Activated CD4-positive, alpha-beta T cell treated with anti-CD3 and anti-CD28 coated beads for 36 hours (primary cell): Measurements from ENCODE around the gene KRTAP5-9. TPM values are rescaled to one million over a fixed set of nuclear protein-coding genes. Genes with fewer than 3 reads are reported as not detected.
"Not testable (repeated sequence)": the region's sequence is repeated elsewhere in the genome, so short reads cannot be mapped to it uniquely, and the experiment has no call there.

Source experiments
- ATAC-seq: fragments of 200-7000 bp; cut with Tn5 transposase; one replicate; pipeline ENCODE4 v1.10.0; 2021; ENCODE audit warnings: mild to moderate bottlenecking, moderate library complexity
- CTCF ChIA-PET: fragments of 350-600 bp; sonication (Branson Sonifier 250); formaldehyde crosslinking; loops from one replicate; lab custom pipeline; 2021; ENCODE audit warnings: antibody characterized with exemption; lab: Charles Lee
- POLR2A ChIA-PET: fragments of 350-600 bp; sonication (Branson Sonifier 250); formaldehyde crosslinking; loops from one replicate; lab custom pipeline; 2021; ENCODE audit warnings: antibody characterized with exemption, inconsistent platforms; lab: Charles Lee
- DNase-seq: peaks from one replicate; pipeline ENCODE4 v3.0.0-alpha.2; 2020
- H3K27ac Mint-ChIP-seq: one replicate; pipeline ENCODE4 v1.8.0; 2021; ENCODE audit warnings: mixed read lengths
- H3K27me3 Mint-ChIP-seq: one replicate; pipeline ENCODE4 v1.8.0; 2021; ENCODE audit warnings: mixed read lengths
- H3K36me3 Mint-ChIP-seq: one replicate; pipeline ENCODE4 v1.8.0; 2021; ENCODE audit warnings: low read depth, mixed read lengths
- H3K4me1 Mint-ChIP-seq: one replicate; pipeline ENCODE4 v1.8.0; 2021; ENCODE audit warnings: mixed read lengths
- H3K4me3 Mint-ChIP-seq: one replicate; pipeline ENCODE4 v1.8.0; 2021; ENCODE audit warnings: mild to moderate bottlenecking, moderate library complexity, mixed read lengths
- H3K9me3 Mint-ChIP-seq: one replicate; pipeline ENCODE4 v1.8.0; 2021; ENCODE audit warnings: low read depth, mixed read lengths
- intact Hi-C, 2 experiments: fragments of 100-400 bp; cut with DNase I in 1 of 2; cut with micrococcal nuclease in 1 of 2; formaldehyde crosslinking; loops; one replicate each; pipeline versions ENCODE4 v1.14.2 to v1.15.1; 2022 to 2024; cut with DNase I, micrococcal nuclease
- total RNA-seq, 2 experiments: library from RNA; stranded (reverse); gene quantifications; one replicate each; pipeline ENCODE4 v1.2.3, GENCODE V29; 2021

KRTAP5-9 gene
- total RNA-seq, 2 experiments from 2014 or later = 0.21 TPM; not detected in 1

DNA sequence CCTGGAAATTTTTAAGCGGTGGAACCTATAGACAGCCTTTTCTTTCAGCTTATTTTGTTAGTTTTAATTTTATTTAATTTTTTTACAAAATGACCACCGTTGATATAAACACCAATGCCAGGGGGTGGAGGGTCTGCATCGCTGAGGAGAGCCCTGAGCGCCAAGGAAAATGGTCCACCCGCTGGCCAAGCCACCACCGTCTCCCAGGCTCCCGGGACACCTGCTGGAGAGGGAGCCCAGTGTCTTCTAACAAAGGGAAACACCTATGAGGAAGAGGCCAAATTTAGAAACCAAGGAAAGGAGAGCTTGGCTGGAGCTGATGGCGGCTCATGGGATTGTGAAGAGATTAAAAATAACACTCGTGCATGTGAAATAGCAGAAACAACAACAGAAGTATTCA is 10.7 kb upstream of the KRTAP5-9 start:
- ATAC-seq (no peak), DNase-seq (no peak)
- ChIA-PET POLR2A (interaction anchor here (0.7 kb wide), 1 partner anchor 9 kb away, joined by 12 read pairs; no protein-coding TSS in a partner anchor), CTCF (no interaction called here)
- Mint-ChIP-seq H3K4me1 (peaks cover 7% of the 10 kb centered on the region), H3K27me3 (peaks cover 5% of the 10 kb centered on the region), H3K4me3 (no peak overlapping the region), H3K27ac (no peak overlapping the region), H3K9me3 (peaks cover 9% of the 10 kb centered on the region), H3K36me3 (no peaks in the 10 kb centered on the region)
- intact Hi-C loops = no loop called here

DNA sequence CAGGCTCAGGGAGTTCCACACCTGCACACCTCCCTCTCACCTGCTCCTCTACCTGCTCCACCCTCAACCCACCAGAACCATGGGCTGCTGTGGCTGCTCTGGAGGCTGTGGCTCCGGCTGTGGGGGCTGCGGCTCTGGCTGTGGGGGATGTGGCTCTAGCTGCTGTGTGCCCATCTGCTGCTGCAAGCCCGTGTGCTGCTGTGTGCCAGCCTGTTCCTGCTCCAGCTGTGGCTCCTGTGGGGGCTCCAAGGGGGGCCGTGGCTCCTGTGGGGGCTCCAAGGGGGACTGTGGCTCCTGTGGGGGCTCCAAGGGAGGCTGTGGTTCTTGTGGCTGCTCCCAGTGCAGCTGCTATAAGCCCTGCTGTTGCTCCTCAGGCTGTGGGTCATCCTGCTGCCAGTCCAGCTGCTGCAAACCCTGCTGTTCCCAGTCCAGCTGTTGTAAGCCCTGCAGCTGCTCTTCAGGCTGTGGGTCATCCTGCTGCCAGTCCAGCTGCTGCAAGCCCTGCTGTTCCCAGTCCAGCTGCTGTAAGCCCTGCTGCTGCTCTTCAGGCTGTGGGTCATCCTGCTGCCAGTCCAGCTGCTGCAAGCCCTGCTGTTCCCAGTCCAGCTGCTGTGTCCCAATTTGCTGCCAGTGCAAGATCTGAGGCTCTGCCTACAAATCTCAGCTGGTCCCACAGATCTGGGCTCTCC is 10.1 kb upstream of the KRTAP5-9 start, which contains the start of gene KRTAP5-8:
TSS of gene KRTAP5-8 (plus strand) at position 49 of the 689 bp plus-strand sequence. CDS start at position 80, 31 bp downstream.
- H3K36me3 Mint-ChIP-seq, H3K27ac Mint-ChIP-seq, H3K4me1 Mint-ChIP-seq, ATAC-seq, H3K4me3 Mint-ChIP-seq, CTCF ChIA-PET, H3K9me3 Mint-ChIP-seq, POLR2A ChIA-PET, intact Hi-C loops, H3K27me3 Mint-ChIP-seq, DNase-seq: not testable (repeated sequence)

DNA sequence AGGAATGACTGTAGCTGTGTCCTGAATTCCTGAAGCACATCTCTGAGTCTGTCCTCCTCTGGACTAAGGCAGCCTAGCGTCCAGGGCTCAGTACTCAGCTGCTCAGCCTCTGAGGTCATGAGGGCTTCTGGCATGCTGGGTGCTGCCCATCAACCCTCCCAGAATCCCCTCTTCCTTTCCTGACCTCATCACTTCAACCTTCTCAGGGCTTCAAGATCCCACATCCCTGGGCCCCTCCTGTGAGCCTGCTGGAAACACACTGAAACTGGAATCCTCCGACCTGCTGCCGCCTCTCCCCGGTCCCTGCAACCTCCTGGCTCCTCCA is 9.6 kb upstream of the KRTAP5-9 start:
- intact Hi-C loops = no loop called here
- POLR2A ChIA-PET = no interaction called here

DNA sequence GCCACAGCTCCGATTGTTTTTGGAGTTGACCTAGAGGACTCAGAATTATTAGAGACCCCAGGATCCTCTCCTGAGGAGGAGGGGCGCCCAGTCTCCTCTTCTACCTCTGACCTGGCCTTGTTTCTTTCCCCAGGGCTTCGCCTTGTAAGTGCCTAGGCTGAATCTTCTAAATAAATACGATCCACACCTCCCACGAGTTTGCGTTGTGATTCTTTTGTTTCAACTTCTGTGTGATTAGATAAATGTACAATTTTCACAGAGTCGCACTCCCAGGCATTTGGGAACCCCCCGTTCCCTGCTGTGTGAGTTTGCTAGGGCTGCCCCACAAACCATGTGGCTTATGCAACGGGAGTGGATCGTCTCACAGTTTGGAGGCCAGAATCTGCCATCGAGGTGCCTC is 9.2 kb upstream of the KRTAP5-9 start:
- Mint-ChIP-seq H3K4me3 (no peak overlapping the region), H3K4me1 (peaks cover 18% of the 10 kb centered on the region), H3K36me3 (no peaks in the 10 kb centered on the region), H3K9me3 (peaks cover 9% of the 10 kb centered on the region), H3K27me3 (peaks cover 5% of the 10 kb centered on the region), H3K27ac (no peak overlapping the region)
- ATAC-seq (no peak), DNase-seq (no peak)
- CTCF ChIA-PET = no interaction called here
- POLR2A ChIA-PET = no interaction called here
- intact Hi-C loops = no loop called here

More for the DNA sequence above, 9.6 kb upstream of the KRTAP5-9 start:
- CTCF ChIA-PET = no interaction called here
- Mint-ChIP-seq H3K36me3 (no peaks in the 10 kb centered on the region), H3K4me3 (no peak overlapping the region), H3K27me3 (peaks cover 5% of the 10 kb centered on the region), H3K4me1 (peaks cover 14% of the 10 kb centered on the region), H3K27ac (no peak overlapping the region), H3K9me3 (peaks cover 9% of the 10 kb centered on the region)
- ATAC-seq (no peak), DNase-seq (no peak)

DNA sequence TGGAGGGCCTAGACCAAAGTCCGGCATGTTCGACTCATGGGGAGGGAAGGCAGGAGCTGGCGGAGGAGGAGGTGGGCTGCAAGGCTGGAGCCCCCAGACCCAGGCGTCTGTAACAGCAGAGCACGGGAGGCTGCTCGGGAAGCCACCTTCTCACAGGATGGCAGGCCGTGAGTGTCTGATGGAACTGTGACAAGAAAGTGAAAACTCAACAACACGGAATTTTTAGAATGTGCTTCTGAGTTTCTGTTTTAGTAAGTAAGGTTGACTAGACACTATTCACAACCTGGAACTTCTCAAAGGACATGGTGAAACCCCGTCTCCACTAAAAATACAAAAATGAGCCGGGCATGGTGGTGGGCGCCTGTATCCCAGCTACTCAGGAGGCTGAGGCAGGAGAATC is 8.2 kb upstream of the KRTAP5-9 start:
- H3K27ac Mint-ChIP-seq, DNase-seq, H3K4me3 Mint-ChIP-seq, CTCF ChIA-PET, H3K9me3 Mint-ChIP-seq, POLR2A ChIA-PET, H3K27me3 Mint-ChIP-seq, ATAC-seq, H3K36me3 Mint-ChIP-seq: not testable (repeated sequence)
- H3K4me1 Mint-ChIP-seq = peaks cover 22% of the 10 kb centered on the region
- intact Hi-C loops = loop anchor here in 1 of 2 experiments (5.0 kb wide), 1 partner anchor 93 kb away; the partner anchor contains the start of gene DHCR7

DNA sequence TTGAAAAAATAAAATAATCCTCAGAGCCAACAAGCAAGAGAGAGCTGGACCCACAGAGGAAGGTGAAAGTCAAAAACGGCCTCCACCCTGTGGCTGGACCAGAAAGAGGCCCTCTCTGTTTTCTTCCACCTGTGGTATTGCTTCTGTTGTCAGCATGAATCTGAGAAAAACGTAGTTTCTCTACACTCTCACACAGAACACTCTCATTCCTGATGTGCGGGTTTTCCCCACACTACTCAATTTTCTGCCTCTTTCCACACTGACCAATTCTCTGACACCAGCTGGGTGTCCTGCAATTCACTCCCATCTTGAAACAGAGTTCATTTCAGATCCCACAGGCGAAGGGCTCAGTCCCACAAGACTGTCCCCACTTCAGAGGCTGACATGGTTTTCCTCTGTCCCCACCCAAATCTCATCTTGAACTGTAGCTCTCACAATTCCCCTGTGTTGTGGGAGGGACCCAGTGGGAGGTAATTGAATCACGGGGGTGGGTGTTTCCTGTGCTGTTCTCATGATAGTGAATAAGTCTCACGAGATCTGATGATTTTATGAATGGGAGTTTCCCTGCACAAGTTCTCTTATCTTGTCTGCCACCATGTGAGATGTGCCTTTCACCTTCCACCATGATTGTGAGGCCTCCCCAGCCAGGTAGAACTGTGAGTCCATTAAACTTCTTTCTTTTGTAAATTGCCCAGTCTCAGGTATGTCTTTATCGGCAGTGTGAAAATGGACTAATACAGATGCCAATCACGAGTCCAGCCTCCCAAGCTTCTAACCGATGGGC is 7.5 kb upstream of the KRTAP5-9 start:
- peak; percentile 8 for DNase-seq
- H3K4me3 Mint-ChIP-seq, CTCF ChIA-PET, H3K27me3 Mint-ChIP-seq, H3K9me3 Mint-ChIP-seq, H3K36me3 Mint-ChIP-seq, POLR2A ChIA-PET: not testable (repeated sequence)
- Mint-ChIP-seq H3K4me1 (peaks cover 22% of the 10 kb centered on the region), H3K27ac (peak overlapping the region; percentile 16)
- ATAC-seq = peak; percentile 47
- intact Hi-C loops = loop anchor here in 1 of 2 experiments (5.0 kb wide), 1 partner anchor 93 kb away; the partner anchor contains the start of gene DHCR7

DNA sequence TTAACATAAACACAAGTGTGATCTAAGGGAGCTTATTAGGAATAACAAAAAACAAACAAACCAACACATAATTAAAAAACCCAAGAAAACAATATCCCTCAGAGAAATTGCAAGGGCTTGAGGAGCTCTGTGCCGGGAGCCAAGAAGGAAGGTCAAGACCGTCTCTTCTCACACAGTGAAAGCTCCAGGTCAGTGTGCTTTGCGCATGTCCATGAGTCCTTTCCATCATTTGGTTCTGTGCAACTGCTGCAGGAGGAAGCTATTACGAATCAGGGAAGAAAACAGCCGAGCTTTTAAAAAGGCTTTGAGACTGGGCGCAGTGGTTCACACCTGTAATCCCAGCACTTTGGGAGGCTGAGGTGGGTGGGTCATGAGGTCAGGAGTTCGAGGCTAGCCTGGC is 5.8 kb upstream of the KRTAP5-9 start:
- Mint-ChIP-seq H3K27ac (no peak overlapping the region), H3K4me3 (no peak overlapping the region), H3K9me3 (peaks cover 9% of the 10 kb centered on the region), H3K4me1 (peaks cover 22% of the 10 kb centered on the region), H3K36me3 (no peaks in the 10 kb centered on the region), H3K27me3 (peaks cover 13% of the 10 kb centered on the region)
- ChIA-PET CTCF (interaction anchor here (0.6 kb wide), 1 partner anchor 8 kb away, joined by 4 read pairs; no protein-coding TSS in a partner anchor), POLR2A (no interaction called here)
- ATAC-seq (no peak), DNase-seq (no peak)
- intact Hi-C loops = loop anchor here in 1 of 2 experiments (5.0 kb wide), 1 partner anchor 95 kb away; the partner anchor contains the start of gene DHCR7

DNA sequence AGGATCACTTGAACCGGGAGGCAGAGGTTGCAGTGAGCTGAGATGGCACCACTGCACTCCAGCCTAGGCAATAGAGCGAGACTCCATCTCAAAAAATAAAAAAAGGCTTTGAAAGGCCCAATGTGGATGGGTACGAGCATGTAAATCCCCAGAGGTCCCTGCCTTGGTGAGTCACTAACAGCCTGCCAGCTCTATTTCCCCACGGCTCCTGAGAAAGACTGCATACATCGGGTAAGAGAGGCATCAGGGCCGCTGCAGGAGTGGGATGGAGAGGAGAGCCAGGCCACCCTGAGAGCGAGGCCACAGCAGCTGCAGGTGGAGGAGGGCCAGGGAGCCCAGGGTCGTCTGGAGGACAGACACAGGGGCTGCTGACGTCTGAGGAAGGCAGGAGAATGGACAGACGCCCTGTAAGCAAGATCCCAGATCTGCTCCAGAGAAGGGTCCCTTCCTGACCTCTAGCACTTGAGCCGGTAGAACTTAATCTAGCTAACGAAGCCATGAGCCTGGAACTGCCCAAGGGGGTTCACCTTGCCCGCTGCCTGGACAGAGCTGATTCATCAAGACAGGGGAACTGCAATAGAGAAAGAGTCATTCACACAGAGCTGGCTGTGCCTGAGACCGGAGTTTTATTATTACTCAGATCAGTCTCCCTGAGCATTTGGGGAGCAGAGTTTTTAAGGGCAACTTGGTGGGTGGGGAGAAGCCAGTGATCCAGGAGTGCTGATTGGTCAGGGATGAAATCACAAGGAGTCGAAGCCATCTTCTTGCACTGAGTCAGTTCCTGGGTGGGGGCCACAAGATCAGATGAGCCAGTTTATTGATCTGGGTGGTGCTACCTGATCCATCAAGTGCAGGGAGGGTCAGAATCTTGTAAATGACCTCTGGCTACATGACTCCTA is 5.1 kb upstream of the KRTAP5-9 start:
- H3K4me1 Mint-ChIP-seq = peaks cover 22% of the 10 kb centered on the region
- CTCF ChIA-PET = no interaction called here

DNA sequence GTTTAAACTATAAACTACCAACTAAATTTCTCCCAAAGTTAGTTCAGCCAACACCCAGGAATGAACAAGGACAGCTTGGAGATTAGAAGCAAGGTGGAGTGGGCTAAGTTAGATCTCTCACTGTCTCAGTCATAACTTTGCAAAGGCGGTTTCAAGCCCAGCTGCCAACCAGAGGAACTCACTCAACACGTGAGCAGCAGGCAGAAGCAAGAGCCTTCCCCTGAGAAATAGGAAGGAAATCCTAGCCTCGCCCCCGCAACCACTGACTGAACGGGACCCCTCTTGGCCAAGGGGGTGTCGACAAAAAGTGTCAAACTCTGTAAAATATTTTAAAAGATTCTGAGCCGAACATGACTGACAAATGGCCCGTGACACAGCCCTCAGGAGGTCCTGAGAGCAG is 4.4 kb upstream of the KRTAP5-9 start:
- H3K27ac Mint-ChIP-seq = no peak overlapping the region
- ATAC-seq (no peak), DNase-seq (peak; percentile 17)
- intact Hi-C loops = loop anchor here in 1 of 2 experiments (5.0 kb wide), 1 partner anchor 97 kb away; the partner anchor contains the start of gene DHCR7
- H3K27me3 Mint-ChIP-seq = peaks cover 19% of the 10 kb centered on the region
- peaks cover 22% of the 10 kb centered on the region for H3K4me1 Mint-ChIP-seq
- H3K9me3 Mint-ChIP-seq = peaks cover 9% of the 10 kb centered on the region
- H3K36me3 Mint-ChIP-seq = no peaks in the 10 kb centered on the region
- H3K4me3 Mint-ChIP-seq = no peak overlapping the region
- CTCF ChIA-PET = no interaction called here
- POLR2A ChIA-PET = no interaction called here

More for the DNA sequence above, 5.1 kb upstream of the KRTAP5-9 start:
- ATAC-seq (peak; percentile 66), DNase-seq (peak; percentile 44)
- Mint-ChIP-seq H3K27me3 (peaks cover 19% of the 10 kb centered on the region), H3K36me3 (no peaks in the 10 kb centered on the region), H3K4me3 (no peak overlapping the region), H3K27ac (no peak overlapping the region), H3K9me3 (peaks cover 9% of the 10 kb centered on the region)
- POLR2A ChIA-PET = no interaction called here
- intact Hi-C loops = loop anchor here in 1 of 2 experiments (5.0 kb wide), 1 partner anchor 96 kb away; the partner anchor contains the start of gene DHCR7

DNA sequence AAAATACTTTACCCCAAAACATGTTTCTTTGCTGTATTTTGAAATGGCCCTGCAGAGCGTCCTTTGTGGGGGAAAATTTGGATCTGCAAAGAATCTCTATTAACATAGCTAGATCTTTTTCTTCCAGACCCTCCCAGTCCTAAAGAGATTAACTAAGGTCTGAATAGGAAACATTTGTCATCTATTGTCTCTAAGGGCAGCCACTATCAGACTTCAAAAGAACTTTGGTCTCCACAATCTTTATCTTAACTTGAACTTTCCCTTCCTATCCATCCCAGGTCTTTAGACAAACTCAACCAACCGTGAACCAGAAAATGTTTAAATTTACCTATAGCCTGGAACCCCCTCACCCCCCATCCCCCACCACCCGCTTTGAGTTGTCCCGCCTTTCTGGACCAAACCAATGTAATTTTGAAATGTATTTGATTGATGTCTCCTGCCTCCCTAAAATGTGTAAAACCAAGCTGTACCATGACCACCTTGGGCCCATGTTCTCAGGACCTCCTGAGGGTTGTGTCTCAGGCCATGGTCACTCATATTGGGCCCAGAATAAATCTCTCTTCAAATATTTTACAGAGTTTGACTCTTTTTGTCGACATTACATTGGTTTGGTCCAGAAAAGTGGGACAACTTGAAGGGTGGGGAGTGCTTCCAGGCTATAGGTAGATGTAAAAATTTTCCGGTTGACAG is 3.5 kb upstream of the KRTAP5-9 start:
- Mint-ChIP-seq H3K27ac (no peak overlapping the region), H3K9me3 (peaks cover 9% of the 10 kb centered on the region), H3K4me3 (no peak overlapping the region), H3K36me3 (no peaks in the 10 kb centered on the region), H3K27me3 (peaks cover 19% of the 10 kb centered on the region), H3K4me1 (peaks cover 22% of the 10 kb centered on the region)
- ChIA-PET CTCF (interaction anchor here (0.5 kb wide), 1 partner anchor 164 kb away, joined by 3 read pairs; no protein-coding TSS in a partner anchor), POLR2A (no interaction called here)
- intact Hi-C loops = loop anchor here in 1 of 2 experiments (5.0 kb wide), 1 partner anchor 97 kb away; the partner anchor contains the start of gene DHCR7
- no peak for DNase-seq
- no peak for ATAC-seq
